Stimulated activated naive CD8-positive, alpha-beta T cell treated with anti-CD3 and anti-CD28 coated beads, Interleukin-15, amount 100 ng/mL, for 72 hours (primary cell): ENCODE results near the gene DCHS2.

Experiments
- ATAC-seq: fragments of 150-1000 bp; cut with Tn5 transposase; 2 replicates; pipeline ENCODE4 v1.10.0; 2021; ENCODE audit warnings: mild to moderate bottlenecking, moderate library complexity
- DNase-seq, 2 donors: peaks; one replicate each; pipeline ENCODE4 v3.0.0; 2021 to 2022
- H3K27ac Mint-ChIP-seq, 2 donors: one replicate each; pipeline ENCODE4 v1.8.0; 2022; ENCODE audit warnings: mild to moderate bottlenecking in 2 of 2, mixed read lengths in 2 of 2, moderate library complexity in 2 of 2
- H3K27me3 Mint-ChIP-seq: one replicate; pipeline ENCODE4 v1.8.0; 2022; ENCODE audit warnings: mixed read lengths
- H3K4me1 Mint-ChIP-seq: one replicate; pipeline ENCODE4 v1.8.0; 2022; ENCODE audit warnings: mild to moderate bottlenecking, mixed read lengths
- H3K4me3 Mint-ChIP-seq, 2 donors: one replicate each; pipeline ENCODE4 v1.8.0; 2022; ENCODE audit warnings: mild to moderate bottlenecking in 2 of 2, mixed read lengths in 2 of 2, moderate library complexity in 1 of 2
- H3K9me3 Mint-ChIP-seq, 2 donors: one replicate each; pipeline ENCODE4 v1.8.0; 2022; ENCODE audit warnings: mixed read lengths in 2 of 2

DCHS2 gene

GRCh38 chr4:154502111-154502510, 10.5 kb upstream of the DCHS2 start:
- Mint-ChIP-seq H3K27me3 (peaks cover 49% of the 10 kb centered on the region), H3K27ac (no peak overlapping the region), H3K4me1 (no peaks in the 10 kb centered on the region), H3K9me3 (no peaks in the 10 kb centered on the region), H3K4me3 (no peak overlapping the region)
- ATAC-seq: no peak
- no peak for DNase-seq

DNA sequence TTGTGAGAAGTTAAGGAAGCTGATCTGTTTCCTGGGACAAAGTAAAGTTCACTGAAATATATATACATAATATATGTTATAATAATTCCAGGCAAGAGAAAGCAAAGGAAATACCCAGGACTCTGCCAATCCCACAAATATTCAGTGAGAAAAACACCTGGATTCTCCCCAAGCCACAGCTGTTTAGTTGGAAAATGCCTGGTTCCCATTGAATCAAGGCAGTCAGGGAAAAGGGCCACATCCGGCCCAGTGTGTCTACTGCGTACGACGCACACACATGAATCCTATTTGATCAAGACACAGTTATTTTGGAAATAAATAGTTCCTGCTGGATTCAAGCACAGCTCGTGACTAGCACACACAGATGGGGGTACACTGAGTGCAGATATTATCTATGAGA, 6.3 kb upstream of the DCHS2 start:
- peaks cover 60% of the 10 kb centered on the region for H3K27me3 Mint-ChIP-seq

DNA sequence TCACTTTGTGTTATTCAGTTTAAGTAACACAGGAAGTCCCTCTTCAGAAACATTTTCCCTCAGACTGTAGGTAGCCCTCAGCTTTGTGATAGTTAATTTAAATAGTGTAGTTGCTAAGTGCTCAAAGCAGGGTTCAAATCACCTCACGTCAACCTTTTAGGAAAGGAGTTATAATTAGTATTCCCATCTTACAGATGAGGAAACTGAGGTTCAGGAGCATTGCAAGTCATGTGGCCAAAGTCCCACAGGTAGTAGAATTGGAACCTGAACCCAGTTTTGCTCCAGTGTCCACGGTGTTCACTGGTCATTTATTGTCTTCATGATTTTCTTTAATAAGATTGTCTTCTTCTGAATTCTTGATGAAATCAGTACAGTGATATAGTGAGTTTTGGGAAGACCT, 4.3 kb upstream of the DCHS2 start:
- no peak for DNase-seq
- no peak overlapping the region for H3K4me3 Mint-ChIP-seq
- no peaks in the 10 kb centered on the region for H3K9me3 Mint-ChIP-seq
- ATAC-seq: no peak
- H3K27me3 Mint-ChIP-seq: peaks cover 80% of the 10 kb centered on the region
- peaks cover 17% of the 10 kb centered on the region for H3K4me1 Mint-ChIP-seq
- H3K27ac Mint-ChIP-seq: no peak overlapping the region

More for the DNA sequence above, 6.3 kb upstream of the DCHS2 start:
- no peak overlapping the region for H3K4me3 Mint-ChIP-seq
- H3K27ac Mint-ChIP-seq: no peak overlapping the region
- ATAC-seq (no peak), DNase-seq (no peak)
- no peaks in the 10 kb centered on the region for H3K9me3 Mint-ChIP-seq
- no peaks in the 10 kb centered on the region for H3K4me1 Mint-ChIP-seq

GRCh38 chr4:154492288-154492687, 689 bp upstream of the DCHS2 start:
- Mint-ChIP-seq H3K4me3 (peak overlapping the region; percentile 35 to 86), H3K9me3 (no peaks in the 10 kb centered on the region), H3K27ac (no peak overlapping the region), H3K4me1 (peaks cover 25% of the 10 kb centered on the region), H3K27me3 (peaks cover 79% of the 10 kb centered on the region)
- no peak for DNase-seq
- ATAC-seq: no peak

- Mint-ChIP-seq H3K27ac (no peak overlapping the region), H3K27me3 (peaks cover 65% of the 10 kb centered on the region), H3K4me1 (peaks cover 25% of the 10 kb centered on the region), H3K4me3 (peak overlapping the region; percentile 84 to 86), H3K9me3 (no peaks in the 10 kb centered on the region)
- DNase-seq: peak; percentile 39 to 56
- ATAC-seq: peak; percentile 84
These were observed 837 bp downstream of the DCHS2 start for GRCh38 chr4:154490583-154491340.

DNA sequence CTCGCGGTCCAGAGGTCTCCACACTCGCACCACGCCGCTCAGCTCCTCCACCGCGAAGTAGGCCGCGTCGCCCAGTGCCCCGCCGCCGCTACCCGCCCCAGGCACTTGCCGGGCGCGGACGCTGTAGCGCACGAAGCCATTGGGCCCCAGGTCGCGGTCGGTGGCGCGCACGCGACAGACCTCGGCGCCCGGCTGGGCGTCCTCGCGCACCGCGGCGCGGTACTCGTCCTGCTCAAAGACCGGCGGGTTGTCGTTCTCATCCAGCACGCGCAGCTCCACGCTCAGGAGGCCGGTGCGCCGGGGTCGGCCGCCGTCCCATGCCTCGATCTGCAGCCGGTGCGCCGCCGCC, 1.4 kb downstream of the DCHS2 start:
- Mint-ChIP-seq H3K9me3 (no peaks in the 10 kb centered on the region), H3K27me3 (peaks cover 59% of the 10 kb centered on the region), H3K4me3 (peak overlapping the region; percentile 84 to 86), H3K4me1 (peaks cover 25% of the 10 kb centered on the region), H3K27ac (no peak overlapping the region)
- DNase-seq (peak; percentile 9 to 10), ATAC-seq (peak; percentile 2)

- H3K4me3 Mint-ChIP-seq: no peak overlapping the region
- no peak overlapping the region for H3K27ac Mint-ChIP-seq
- H3K4me1 Mint-ChIP-seq: peaks cover 25% of the 10 kb centered on the region
- H3K9me3 Mint-ChIP-seq: no peaks in the 10 kb centered on the region
- no peak for DNase-seq
- ATAC-seq: no peak
- H3K27me3 Mint-ChIP-seq: peaks cover 59% of the 10 kb centered on the region
These were observed 1.9 kb downstream of the DCHS2 start for GRCh38 chr4:154489558-154490233.

DNA sequence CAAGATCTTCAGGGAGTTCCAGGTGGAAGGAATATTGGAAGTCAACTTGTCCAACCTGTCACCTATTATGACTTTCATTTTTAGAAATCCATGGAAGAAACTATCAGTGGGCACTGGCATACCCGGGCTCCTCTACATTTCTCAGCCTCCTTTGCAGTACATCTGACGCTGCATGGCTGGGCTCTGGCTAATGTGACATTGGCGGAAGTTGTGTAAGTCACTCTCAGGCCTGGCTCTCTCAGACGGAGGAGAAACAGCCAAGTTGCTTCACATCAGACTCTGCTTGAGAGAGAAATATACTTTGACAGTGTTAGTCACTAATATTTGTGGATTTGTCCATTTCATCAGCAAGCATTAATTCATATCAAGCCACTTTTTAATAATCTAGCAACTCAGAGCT, 4.5 kb downstream of the DCHS2 start:
- no peak for DNase-seq
- Mint-ChIP-seq H3K27me3 (peaks cover 35% of the 10 kb centered on the region), H3K27ac (no peak overlapping the region), H3K4me1 (peaks cover 21% of the 10 kb centered on the region), H3K9me3 (no peaks in the 10 kb centered on the region), H3K4me3 (no peak overlapping the region)
- ATAC-seq: no peak

DNA sequence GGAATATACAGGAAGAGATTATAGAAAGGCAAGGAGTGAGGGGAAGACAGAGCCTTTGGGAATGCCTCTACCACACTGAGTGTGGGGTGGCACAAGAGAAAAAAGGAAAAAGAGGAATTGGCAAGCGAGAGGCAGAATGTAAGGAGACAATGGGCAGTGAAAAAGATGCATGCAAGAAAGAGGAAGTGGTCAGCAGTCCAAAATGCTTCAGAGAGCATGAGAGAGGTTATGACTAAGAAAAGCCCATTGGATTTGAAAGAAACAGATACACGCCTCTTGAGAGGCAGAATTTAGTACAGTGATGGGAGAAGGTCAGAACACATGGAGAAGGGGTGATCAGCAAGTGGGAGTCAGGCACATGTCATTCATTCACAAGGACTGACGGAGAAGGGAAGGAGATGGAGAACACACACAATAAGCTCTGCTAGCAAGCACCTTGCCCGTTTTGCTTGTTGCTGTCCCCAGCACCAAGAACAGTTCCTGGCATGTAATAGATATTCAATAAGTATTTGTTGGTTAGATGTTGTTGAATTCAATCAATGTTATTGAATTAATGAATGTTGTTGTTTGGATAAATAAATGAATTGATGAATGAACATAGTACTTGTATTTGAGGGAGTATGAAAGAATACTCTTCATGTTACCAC, 6.3 kb downstream of the DCHS2 start:
- Mint-ChIP-seq H3K27me3 (peaks cover 16% of the 10 kb centered on the region), H3K27ac (no peak overlapping the region), H3K4me3 (no peak overlapping the region), H3K9me3 (no peaks in the 10 kb centered on the region), H3K4me1 (peaks cover 2% of the 10 kb centered on the region)
- DNase-seq: no peak
- ATAC-seq: no peak

DNA sequence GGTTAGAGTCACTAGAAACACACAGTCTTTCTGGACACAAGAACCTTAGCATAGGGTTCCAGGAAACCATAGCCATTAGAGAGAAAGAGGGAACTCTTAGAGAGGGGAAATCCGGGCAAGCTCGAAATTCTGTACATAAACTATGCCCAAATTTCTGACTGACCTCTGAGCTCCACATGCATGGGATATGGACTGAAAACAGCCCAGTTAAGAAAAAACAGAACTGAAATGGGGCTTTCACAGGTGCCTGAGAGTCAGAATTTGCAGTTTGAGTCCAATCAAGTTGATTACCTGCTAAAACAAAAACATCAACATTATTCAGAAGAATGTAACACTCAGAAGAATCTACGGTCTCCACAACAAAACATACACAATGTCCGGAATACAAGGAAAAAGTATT, 13.1 kb downstream of the DCHS2 start:
- no peak overlapping the region for H3K4me3 Mint-ChIP-seq
- H3K27me3 Mint-ChIP-seq: peaks cover 19% of the 10 kb centered on the region
- no peak overlapping the region for H3K27ac Mint-ChIP-seq
- DNase-seq (no peak), ATAC-seq (no peak)
- H3K9me3 Mint-ChIP-seq: no peaks in the 10 kb centered on the region
- no peaks in the 10 kb centered on the region for H3K4me1 Mint-ChIP-seq

GRCh38 chr4:154478128-154478527, 13.5 kb downstream of the DCHS2 start:
- peaks cover 23% of the 10 kb centered on the region for H3K27me3 Mint-ChIP-seq
- DNase-seq (no peak), ATAC-seq (no peak)
- H3K9me3 Mint-ChIP-seq: no peaks in the 10 kb centered on the region
- H3K27ac Mint-ChIP-seq: no peak overlapping the region
- H3K4me1 Mint-ChIP-seq: no peaks in the 10 kb centered on the region
- H3K4me3 Mint-ChIP-seq: no peak overlapping the region

DNA sequence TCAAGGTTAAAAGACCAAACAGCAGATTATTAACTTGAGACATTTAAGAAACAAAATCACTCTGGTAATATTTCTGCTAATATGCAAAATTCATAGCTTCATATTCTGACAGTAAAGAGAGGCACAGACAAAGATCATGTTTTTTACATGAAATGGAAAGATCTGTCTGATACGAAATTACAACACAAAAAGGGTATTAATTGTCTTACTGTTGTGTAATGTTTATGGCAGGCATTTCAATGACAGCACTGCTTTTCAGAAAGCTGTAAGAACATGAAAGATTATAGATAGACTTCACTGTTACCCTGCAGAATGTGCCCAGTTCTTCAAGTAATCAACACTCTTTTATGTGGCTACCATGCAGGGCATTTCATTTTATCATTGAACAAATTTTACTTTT, 15.4 kb downstream of the DCHS2 start:
- Mint-ChIP-seq H3K9me3 (no peaks in the 10 kb centered on the region), H3K4me3 (no peak overlapping the region), H3K27me3 (peaks cover 32% of the 10 kb centered on the region), H3K27ac (no peak overlapping the region), H3K4me1 (no peaks in the 10 kb centered on the region)
- DNase-seq (no peak), ATAC-seq (no peak)

DNA sequence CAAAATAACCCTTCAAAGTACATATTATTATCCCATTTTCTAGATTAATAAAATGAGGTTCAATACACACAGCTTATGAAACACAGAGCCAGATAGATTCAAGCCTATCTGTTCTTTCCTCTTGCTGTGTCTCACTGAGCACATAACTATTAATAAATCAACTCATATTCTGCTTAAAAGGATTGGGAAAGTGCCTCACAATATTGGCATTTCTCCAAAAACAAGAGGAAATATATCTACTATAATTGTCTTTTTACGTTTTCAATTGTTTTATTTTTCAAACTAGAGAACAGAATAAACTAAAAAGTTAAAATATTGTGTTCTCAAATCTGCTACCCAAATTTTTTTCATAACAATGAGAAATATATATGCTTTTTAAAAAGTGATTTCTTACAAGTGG, 15.8 kb downstream of the DCHS2 start:
- H3K9me3 Mint-ChIP-seq: no peaks in the 10 kb centered on the region
- ATAC-seq: no peak

GRCh38 chr4:154473497-154473896, 18.1 kb downstream of the DCHS2 start:
- Mint-ChIP-seq H3K27ac (no peak overlapping the region), H3K9me3 (no peaks in the 10 kb centered on the region), H3K4me3 (no peak overlapping the region), H3K27me3 (peaks cover 42% of the 10 kb centered on the region), H3K4me1 (no peaks in the 10 kb centered on the region)
- DNase-seq (no peak), ATAC-seq (no peak)

More for the DNA sequence above, 15.8 kb downstream of the DCHS2 start:
- Mint-ChIP-seq H3K27ac (no peak overlapping the region), H3K27me3 (peaks cover 32% of the 10 kb centered on the region), H3K4me1 (no peaks in the 10 kb centered on the region), H3K4me3 (no peak overlapping the region)
- no peak for DNase-seq

GRCh38 chr4:154472858-154473257, 18.7 kb downstream of the DCHS2 start:
- no peaks in the 10 kb centered on the region for H3K9me3 Mint-ChIP-seq
- DNase-seq: no peak
- ATAC-seq: no peak
- H3K4me3 Mint-ChIP-seq: no peak overlapping the region
- H3K27me3 Mint-ChIP-seq: peaks cover 42% of the 10 kb centered on the region
- H3K4me1 Mint-ChIP-seq: no peaks in the 10 kb centered on the region
- no peak overlapping the region for H3K27ac Mint-ChIP-seq
